ENCODE data around the gene RBM14. TPM values are rescaled to one million over a fixed set of nuclear protein-coding genes. Genes with fewer than 3 reads are reported as not detected.

Gene RBM14
- polyA plus RNA-seq, 3 donors = 21.9 to 46.7 (median 42.6) TPM

GRCh38 chr11:66629356-66629755 is 12.9 kb downstream of the RBM14 start:
- peaks cover 63 to 75% of the 10 kb centered on the region in 2 donors for H3K36me3 Mint-ChIP-seq
- TF ChIP-seq, protein P1, sequence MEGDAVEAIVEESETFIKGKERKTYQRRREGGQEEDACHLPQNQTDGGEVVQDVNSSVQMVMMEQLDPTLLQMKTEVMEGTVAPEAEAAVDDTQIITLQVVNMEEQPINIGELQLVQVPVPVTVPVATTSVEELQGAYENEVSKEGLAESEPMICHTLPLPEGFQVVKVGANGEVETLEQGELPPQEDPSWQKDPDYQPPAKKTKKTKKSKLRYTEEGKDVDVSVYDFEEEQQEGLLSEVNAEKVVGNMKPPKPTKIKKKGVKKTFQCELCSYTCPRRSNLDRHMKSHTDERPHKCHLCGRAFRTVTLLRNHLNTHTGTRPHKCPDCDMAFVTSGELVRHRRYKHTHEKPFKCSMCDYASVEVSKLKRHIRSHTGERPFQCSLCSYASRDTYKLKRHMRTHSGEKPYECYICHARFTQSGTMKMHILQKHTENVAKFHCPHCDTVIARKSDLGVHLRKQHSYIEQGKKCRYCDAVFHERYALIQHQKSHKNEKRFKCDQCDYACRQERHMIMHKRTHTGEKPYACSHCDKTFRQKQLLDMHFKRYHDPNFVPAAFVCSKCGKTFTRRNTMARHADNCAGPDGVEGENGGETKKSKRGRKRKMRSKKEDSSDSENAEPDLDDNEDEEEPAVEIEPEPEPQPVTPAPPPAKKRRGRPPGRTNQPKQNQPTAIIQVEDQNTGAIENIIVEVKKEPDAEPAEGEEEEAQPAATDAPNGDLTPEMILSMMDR (IDR thresholded peaks at IDR 0.05) = no peak
- no peak overlapping the region for H3K4me3 Mint-ChIP-seq
- H2AFZ ChIP-seq (ENCODE audit: insufficient read depth, low read depth, low read length, poor library complexity, severe bottlenecking) = no peak overlapping the region
- no peaks in the 10 kb centered on the region for H3K9me3 ChIP-seq (replicated peaks in 1 of 2; ENCODE audit: control insufficient read depth in 1 of 2, insufficient read depth in 1 of 2, low read length in 2 of 2)
- no peak for DNase-seq
- H4K20me1 ChIP-seq (ENCODE audit: insufficient read depth, low read length) = peaks cover 98% of the 10 kb centered on the region
- peaks cover 0 to 2% (median 0%) of the 10 kb centered on the region in 3 donors for H3K27me3 Mint-ChIP-seq (ENCODE audit: low read depth in 3 of 3)
- H3K27ac ChIP-seq (ENCODE audit: low read depth in 1 of 2, low read length in 2 of 2) = no peak overlapping the region
- no peaks in the 10 kb centered on the region for H3K4me1 ChIP-seq (ENCODE audit: control insufficient read depth in 1 of 2, insufficient read depth in 2 of 2, low read length in 2 of 2)
- no peaks in the 10 kb centered on the region for H3K9me3 Mint-ChIP-seq
- intact Hi-C loops (cut with micrococcal nuclease) = no loop called here
- H3K79me2 ChIP-seq (ENCODE audit: insufficient read depth, low read length) = peaks cover 100% of the 10 kb centered on the region
- no peaks in the 10 kb centered on the region for H3K27me3 ChIP-seq (ENCODE audit: control insufficient read depth in 2 of 2, insufficient read depth in 2 of 2, low read length in 2 of 2)
- peaks cover 68 to 83% of the 10 kb centered on the region in 2 donors for H3K36me3 ChIP-seq (replicated peaks in 1 of 2; ENCODE audit: control insufficient read depth in 1 of 2, insufficient read depth in 2 of 2, low read length in 2 of 2)
- WGBS (ENCODE audit: insufficient coverage) = 100% methylated on average over 1 of the region's 2 CpGs
- no peak overlapping the region for H3K4me2 ChIP-seq (replicated peaks; ENCODE audit: extremely low read depth, low read length, poor library complexity, severe bottlenecking)
- H3K27ac Mint-ChIP-seq = peak overlapping the region in 3 of 7 donors; percentile 11 to 63 (median 19)
- no peaks in the 10 kb centered on the region for H3K4me1 Mint-ChIP-seq
- no peak overlapping the region for H3K9ac ChIP-seq (ENCODE audit: insufficient read depth, low read length, poor library complexity, severe bottlenecking)
- no peak overlapping the region for H3K4me3 ChIP-seq (replicated peaks in 1 of 3; ENCODE audit: low read depth in 2 of 3, low read length in 3 of 3)

DNA sequence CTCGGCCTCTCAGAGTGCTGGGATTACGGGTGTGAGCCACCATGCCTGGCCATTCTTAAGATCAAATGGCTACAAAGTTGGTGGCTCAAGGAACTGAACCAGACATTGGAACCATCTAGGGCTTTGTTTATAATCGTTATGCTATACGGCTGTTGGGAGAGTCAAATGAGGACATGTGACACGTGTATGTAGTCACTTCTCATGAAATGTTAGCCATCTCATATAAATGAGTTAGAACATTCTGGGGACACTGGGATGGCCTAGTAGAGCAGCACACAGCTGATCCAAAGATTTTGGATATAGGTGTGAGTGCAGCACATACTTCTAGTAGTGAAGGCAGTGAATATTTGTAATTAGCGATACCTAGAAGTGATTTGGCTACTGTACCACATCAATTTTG is 15.5 kb downstream of the RBM14 start:
- Mint-ChIP-seq H3K27ac (peak overlapping the region in 1 of 7 donors; percentile 69), H3K27me3 (ENCODE audit: low read depth in 3 of 3) (no peaks in the 10 kb centered on the region), H3K4me3 (no peak overlapping the region), H3K4me1 (peaks cover 2% of the 10 kb centered on the region), H3K9me3 (peaks cover 0 to 2% (median 0%) of the 10 kb centered on the region in 7 donors), H3K36me3 (peaks cover 42 to 65% of the 10 kb centered on the region in 2 donors)
- no peak overlapping the region for H3K4me3 ChIP-seq (replicated peaks in 1 of 3; ENCODE audit: low read depth in 2 of 3, low read length in 3 of 3)
- no peak overlapping the region for H2AFZ ChIP-seq (ENCODE audit: insufficient read depth, low read depth, low read length, poor library complexity, severe bottlenecking)
- H3K27ac ChIP-seq (ENCODE audit: low read depth in 1 of 2, low read length in 2 of 2) = peak overlapping the region in 1 of 2 donors; percentile 11
- H3K9ac ChIP-seq (ENCODE audit: insufficient read depth, low read length, poor library complexity, severe bottlenecking) = no peak overlapping the region
- no peaks in the 10 kb centered on the region for H3K4me1 ChIP-seq (ENCODE audit: control insufficient read depth in 1 of 2, insufficient read depth in 2 of 2, low read length in 2 of 2)
- no peaks in the 10 kb centered on the region for H3K27me3 ChIP-seq (ENCODE audit: control insufficient read depth in 2 of 2, insufficient read depth in 2 of 2, low read length in 2 of 2)
- H3K36me3 ChIP-seq (replicated peaks in 1 of 2; ENCODE audit: control insufficient read depth in 1 of 2, insufficient read depth in 2 of 2, low read length in 2 of 2) = peaks cover 47 to 64% of the 10 kb centered on the region in 2 donors
- DNase-seq = no peak
- TF ChIP-seq, protein P1 (IDR thresholded peaks at IDR 0.05) = no peak
- no peaks in the 10 kb centered on the region for H3K9me3 ChIP-seq (replicated peaks in 1 of 2; ENCODE audit: control insufficient read depth in 1 of 2, insufficient read depth in 1 of 2, low read length in 2 of 2)
- intact Hi-C loops (cut with micrococcal nuclease) = no loop called here
- H3K4me2 ChIP-seq (replicated peaks; ENCODE audit: extremely low read depth, low read length, poor library complexity, severe bottlenecking) = no peak overlapping the region
- WGBS (ENCODE audit: insufficient coverage) = 94% methylated on average over 2 of the region's 6 CpGs
- peaks cover 100% of the 10 kb centered on the region for H3K79me2 ChIP-seq (ENCODE audit: insufficient read depth, low read length)
- peaks cover 92% of the 10 kb centered on the region for H4K20me1 ChIP-seq (ENCODE audit: insufficient read depth, low read length)

Measured in CD14-positive monocyte (primary cell).